HG03457 (cell line): ENCODE measurements around the gene SHISA2.

Experiments
- ATAC-seq: cut with Tn5 transposase; IDR thresholded peaks from one replicate; pipeline ENCODE4 v1.9.1; 2021; ENCODE audit warnings: moderate number of reproducible peaks; ENCODE audit not compliant: unreplicated experiment

SHISA2 gene

DNA sequence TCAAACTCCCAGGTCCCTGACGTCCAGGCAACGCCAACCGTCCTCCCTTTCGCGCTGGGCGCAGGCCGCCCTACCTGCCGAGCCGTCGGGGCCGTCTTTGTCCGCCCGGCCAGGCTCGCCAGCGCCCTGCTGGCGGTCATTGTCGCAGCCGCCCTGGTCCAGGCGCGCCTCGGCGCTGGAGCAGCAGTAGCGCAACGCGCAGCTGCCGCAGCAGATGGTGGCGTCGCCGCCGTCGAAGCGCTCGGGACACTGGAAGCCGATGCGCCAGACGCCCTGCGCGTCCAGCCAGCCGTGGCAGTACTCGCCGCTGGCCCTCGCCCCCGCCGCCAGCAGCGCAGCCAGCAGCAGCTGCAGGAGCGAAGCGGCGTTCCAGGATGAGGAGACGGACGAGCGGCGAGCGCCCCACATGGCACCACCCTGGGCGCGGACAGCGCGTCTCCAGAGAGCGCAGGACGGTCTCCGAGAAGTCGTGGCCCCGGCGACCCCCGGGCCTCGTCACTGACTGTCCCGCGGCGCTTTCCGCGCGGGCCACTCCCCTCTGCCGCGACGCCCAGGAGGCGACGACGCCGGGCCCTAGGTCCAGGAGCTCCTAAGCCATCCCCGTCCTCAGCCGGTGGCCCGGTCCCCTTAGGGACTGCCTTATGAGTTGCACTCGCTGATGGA lies 1.1 kb downstream of the SHISA2 start:
- no peak for ATAC-seq

DNA sequence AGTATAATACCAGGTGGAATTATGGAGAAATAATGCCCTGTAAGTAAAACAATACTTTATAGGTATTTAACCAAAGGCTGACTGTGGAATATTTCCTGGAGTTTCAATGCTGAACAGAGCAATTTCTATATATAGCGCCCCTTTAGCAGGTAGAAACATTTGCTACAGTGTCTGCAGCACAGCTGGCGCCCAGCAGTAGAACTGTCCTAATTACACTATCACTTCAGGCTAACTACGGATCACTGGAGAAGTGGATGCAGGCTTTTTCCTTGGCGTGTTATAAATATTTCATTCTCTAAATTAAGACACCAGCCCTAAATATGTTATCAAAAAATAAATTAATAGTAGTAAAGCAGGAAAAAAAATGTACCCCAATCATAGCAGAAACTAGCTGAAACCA lies 3.1 kb downstream of the SHISA2 start:
- no peak for ATAC-seq

- ATAC-seq, result no peak
These were observed 4.8 kb downstream of the SHISA2 start for GRCh38 chr13:26047040-26047439.

DNA sequence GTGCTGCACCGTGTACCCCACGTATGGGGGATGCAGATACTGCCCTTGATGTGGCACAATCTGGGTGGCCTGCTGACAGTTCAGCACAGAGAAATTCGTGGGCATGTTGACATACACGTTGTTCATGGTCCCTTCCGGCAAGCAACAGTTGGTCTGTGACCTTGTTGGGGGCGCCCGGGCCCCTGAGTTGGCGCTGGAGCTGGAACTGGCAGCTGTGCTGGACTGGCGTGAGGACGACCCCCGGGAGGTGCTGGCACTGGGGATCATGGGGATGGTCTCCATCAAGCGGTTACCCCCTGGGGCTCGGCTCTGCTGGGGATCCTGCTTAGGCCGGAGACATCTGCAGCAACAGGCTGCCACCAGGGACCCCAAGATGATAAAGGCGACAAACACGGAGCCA lies 5.2 kb downstream of the SHISA2 start:
- no peak for ATAC-seq

GRCh38 chr13:26045142-26045541 lies 6.7 kb downstream of the SHISA2 start:
- ATAC-seq, result no peak

- no peak for ATAC-seq
These were observed 9.0 kb downstream of the SHISA2 start for GRCh38 chr13:26042785-26043184.

DNA sequence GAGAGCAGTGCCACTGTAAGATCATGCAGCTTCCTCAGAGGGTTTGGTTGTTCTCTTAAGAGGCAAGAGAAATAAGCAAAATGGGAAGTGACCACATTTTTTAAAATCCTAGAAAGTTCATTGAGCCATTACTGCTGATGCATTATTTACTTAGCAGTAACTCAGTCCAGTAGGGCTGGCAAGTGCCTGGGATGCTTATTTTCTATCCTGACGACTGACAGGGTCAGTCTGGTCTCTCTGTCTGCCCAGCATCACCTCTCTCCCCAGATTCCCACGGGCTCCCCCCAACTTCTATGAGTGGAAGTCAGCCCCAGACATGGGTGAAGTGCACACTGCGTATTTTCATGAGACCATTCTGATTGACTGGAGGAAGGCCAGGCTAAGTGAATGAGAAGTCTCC lies 10.4 kb downstream of the SHISA2 start:
- no peak for ATAC-seq

- no peak for ATAC-seq
These were observed 12.8 kb downstream of the SHISA2 start for GRCh38 chr13:26038931-26039475.

DNA sequence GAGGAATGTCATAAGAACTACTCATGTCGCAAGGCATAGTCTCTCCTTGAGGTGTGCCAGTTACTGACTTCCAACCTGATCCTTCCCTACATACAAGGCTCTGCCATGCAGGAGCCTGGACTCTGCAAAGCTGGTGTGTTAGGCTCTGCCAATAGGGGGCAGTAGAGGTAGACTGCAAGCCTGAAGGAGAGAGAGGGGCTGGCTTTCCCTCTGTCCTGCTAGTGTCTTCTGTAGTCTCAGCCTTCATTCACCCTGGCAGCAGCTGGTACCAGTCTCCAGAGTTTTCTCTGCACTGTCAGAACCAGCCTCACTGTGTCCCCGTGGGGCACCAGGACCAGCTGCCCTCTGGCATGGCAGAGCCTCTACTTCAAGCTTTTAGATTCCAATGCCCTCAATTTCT lies 14.5 kb downstream of the SHISA2 start:
- ATAC-seq, result no peak

- no peak for ATAC-seq
These were observed 15.4 kb downstream of the SHISA2 start for GRCh38 chr13:26036383-26036782.

DNA sequence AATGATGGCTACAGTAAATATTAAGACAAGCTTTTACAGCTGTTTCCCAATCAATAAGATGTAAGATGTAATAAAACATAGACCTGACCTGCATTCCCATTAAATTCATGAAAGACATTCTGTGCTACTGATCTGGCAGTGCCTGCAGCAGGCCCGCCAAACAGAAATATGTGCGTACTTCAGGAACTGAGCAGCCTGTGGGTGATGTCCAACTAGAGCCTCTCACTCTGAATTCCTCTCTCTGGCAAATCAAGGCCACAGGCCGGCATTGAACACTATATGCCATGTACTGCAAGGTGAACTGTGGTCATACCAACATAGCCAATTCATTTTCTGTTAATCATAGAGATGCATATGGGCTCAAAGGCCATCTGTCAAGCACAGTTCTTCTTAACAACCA lies 17.8 kb downstream of the SHISA2 start:
- no peak for ATAC-seq

DNA sequence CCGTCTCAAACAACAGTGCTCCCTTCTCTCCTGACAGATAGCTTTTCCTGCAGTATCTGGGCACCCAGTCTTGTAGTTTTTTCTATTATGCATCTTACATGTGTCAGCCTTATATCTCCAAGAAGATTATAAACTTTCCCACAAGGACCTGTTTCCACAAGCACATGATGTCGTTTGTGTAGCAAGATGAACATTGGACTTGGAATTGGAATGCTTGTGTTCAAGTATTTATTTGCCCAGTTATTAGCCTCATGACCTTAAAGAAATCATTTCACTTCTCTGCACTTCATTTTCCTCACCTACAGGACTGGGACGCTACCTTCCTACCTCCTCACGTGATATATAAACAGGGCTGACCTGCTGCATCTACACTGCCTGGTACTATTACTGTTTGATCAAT lies 21.5 kb downstream of the SHISA2 start:
- no peak for ATAC-seq

DNA sequence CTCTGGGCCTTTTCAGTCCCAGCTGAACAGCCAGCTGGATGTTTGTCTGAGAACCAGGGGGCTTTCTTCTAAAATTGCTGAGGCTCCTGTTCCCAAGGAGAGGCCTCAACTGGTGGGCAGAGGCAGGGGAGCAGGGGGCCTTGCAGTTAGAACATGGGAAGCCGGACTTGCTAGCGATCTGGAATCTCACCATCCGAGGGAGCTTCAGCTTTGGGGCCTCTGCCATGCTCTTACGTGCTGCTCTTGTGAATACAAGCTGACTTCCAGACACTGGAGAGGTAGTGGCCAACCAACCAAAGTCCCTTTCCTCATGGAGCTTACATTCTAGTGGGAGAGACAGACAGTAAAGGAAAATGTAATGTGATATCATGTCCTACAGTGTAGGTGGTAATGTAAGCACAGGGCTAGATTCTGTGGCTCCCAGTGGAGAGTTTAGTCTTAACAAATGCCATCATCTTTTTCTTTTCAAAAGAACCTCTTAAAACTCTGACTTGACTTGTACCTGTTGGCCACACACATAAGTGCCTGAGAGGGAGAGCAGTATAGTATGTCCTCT lies 22.2 kb downstream of the SHISA2 start:
- ATAC-seq, result no peak

DNA sequence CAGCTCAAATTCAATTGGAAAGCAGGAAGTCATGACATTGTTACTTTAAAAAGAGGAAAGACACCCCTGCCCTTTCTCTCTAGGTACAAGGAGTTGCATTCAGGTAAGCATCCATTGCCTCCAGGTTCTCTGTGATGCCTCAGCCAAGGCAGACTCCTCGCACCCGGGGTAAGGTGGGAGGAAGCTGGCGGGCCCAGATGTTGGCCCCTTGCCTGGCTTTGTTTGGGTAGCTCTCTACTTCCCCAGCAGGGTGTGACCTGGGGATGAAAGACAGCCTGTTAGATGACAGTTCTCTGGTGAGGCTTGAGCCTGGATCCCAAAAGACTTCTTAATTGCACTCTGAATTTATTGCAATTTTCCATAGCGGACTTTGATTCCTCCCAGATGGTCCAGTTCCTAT lies 25.6 kb downstream of the SHISA2 start:
- ATAC-seq, result no peak

- no peak for ATAC-seq
These were observed 26.0 kb downstream of the SHISA2 start for GRCh38 chr13:26025771-26026170.

GRCh38 chr13:26025196-26025595 lies 26.6 kb downstream of the SHISA2 start:
- no peak for ATAC-seq

- ATAC-seq, result no peak
These were observed 27.3 kb downstream of the SHISA2 start for GRCh38 chr13:26024558-26024957.

DNA sequence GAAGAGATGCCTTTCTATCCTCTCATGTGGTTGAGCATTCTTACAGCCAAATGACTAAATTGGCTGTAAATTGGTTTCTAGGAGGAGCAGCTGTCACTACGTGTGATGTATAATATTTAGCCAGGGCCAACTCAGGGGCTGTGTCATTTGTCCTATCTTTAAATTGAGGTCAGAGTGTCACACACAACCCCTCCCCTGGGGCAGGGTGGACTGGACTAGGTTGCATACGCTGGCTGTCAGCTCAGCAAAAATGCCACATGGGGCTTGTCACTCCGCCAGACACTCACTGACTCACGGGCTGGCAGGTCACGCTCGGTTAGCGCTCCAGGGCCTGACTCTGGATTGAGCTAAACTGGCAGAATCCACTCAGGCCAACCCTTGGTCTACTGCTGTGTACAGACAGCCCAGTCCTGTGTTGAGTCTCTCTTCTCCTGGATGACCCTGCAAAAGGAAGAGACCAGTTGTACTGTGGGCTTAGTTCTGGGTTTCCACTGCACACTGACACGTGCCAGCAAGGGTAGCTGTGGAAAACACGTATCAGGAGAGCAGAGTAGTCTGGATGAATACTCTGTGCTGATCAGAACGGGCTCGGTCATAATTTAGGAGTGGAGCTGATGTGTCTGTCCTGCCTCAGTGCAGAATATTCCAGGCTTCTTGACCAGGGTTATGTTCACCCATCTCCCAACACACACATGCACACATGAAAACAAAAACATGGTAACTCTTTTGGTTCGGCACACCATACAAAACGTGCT lies 29.1 kb downstream of the SHISA2 start:
- no peak for ATAC-seq

- ATAC-seq, result no peak
These were observed 29.9 kb downstream of the SHISA2 start for GRCh38 chr13:26021956-26022355.

DNA sequence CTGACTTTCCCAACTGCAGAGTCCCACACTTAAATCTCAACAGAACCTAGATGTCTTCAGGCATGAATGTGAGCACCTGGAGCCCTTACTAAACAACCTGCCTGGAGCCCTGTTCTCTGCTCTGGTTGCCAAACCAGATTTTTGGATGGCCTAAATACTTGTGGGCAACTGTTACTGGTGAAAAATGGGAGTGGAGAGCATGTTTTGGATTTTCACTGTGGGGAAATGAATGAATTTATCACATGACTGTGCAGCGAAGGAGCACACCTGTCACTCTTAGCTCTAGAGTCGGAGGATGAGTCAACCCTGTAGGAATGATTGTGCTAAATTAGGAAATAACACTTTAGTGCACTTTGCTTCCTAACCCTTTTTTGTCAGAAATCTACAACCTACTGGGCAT lies 30.3 kb downstream of the SHISA2 start:
- no peak for ATAC-seq

DNA sequence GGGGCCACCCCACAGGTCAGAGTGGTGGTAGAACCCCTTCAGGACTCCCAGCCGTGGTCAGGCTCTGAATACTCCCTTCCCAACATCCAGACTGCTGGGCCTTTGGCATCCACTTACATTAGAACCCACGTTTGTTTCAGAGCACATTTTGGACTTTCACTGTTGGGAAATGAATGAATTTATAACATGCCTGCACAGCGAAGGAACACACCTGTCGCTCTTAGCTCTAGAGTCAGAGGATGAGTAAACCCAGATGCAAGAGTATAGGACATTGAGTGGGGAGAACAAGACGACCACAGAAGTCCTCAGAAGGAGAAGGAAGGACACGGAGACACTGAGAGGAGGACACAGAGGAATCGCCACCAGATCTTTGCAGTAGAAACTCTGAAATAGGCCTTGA lies 30.9 kb downstream of the SHISA2 start:
- no peak for ATAC-seq
